Lower lobe of right lung (tissue), 2 donors: Measurements from ENCODE around the gene SMIM43. TPM values are rescaled to one million over a fixed set of nuclear protein-coding genes. Genes with fewer than 3 reads are reported as not detected.

Experiments
- ATAC-seq, 2 donors: fragments of 200-7000 bp; cut with Tn5 transposase; one replicate each; pipeline ENCODE4 v1.9.1; 2020 to 2022; ENCODE audit warnings: mild to moderate bottlenecking in 2 of 2, moderate library complexity in 2 of 2
- DNase-seq: peaks from one replicate; pipeline ENCODE4 v3.0.0-alpha.2; 2020
- H3K27ac ChIP-seq: fragments of 200-600 bp; one replicate; pipeline ENCODE4 v1.8.0; 2022
- H3K27me3 ChIP-seq: fragments of 200-600 bp; one replicate; pipeline ENCODE4 v1.8.0; 2022; ENCODE audit warnings: low read depth
- H3K36me3 ChIP-seq: fragments of 200-600 bp; one replicate; pipeline ENCODE4 v1.8.0; 2022; ENCODE audit warnings: mild to moderate bottlenecking
- H3K4me1 ChIP-seq: fragments of 200-600 bp; one replicate; pipeline ENCODE4 v1.8.0; 2022
- H3K4me3 ChIP-seq: fragments of 200-600 bp; one replicate; pipeline ENCODE4 v1.8.0; 2022; ENCODE audit warnings: mild to moderate bottlenecking
- H3K9me3 ChIP-seq: fragments of 200-600 bp; one replicate; pipeline ENCODE4 v1.8.0; 2022
- intact Hi-C: fragments of 100-400 bp; cut with DNase I; formaldehyde crosslinking; loops from one replicate; pipeline ENCODE4 v1.11.0; 2022
- total RNA-seq: library from RNA; stranded (reverse); fragmentation: NEBNext Ultra II Directional; extraction: Animal tissue kit (Norgen Biotek cat#: 25700); gene quantifications from one replicate; pipeline ENCODE4 v1.2.1, GENCODE V29; 2021
- TF ChIP-seq, protein P1 (sequence below): fragments of 200-600 bp; IDR thresholded peaks from one replicate; pipeline ENCODE4 v1.8.0; 2022; ENCODE audit warnings: antibody characterized with exemption, mild to moderate bottlenecking
- donor health status: DM: no; HTN: yes; CAD: no; lungs with severe emphysema.

SMIM43 gene
- total RNA-seq, 1 donor from 2014 or later, result 0.18 TPM

DNA sequence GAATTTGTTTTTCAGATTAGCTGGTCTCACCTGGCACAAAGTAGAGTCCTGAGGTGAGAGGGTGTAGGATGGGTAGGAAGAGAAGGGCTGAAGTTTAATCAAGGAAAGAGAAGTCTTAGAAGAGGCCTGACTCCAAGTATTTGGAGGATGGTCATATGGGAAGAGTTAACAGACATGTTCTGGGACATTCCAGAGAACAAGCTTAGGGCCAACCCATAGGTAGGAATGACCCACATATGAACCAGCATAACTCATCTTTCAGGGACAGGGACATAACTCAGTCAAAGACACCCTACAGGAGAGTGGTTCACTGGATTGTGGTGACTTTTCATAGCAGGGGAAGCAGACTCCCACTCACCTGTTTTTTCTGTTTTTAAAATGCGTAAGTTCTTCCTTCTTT, 40.3 kb downstream of the SMIM43 start:
- no peaks in the 10 kb centered on the region for H3K27me3 ChIP-seq
- no peaks in the 10 kb centered on the region for H3K9me3 ChIP-seq
- H3K4me1 ChIP-seq, result no peaks in the 10 kb centered on the region
- TF ChIP-seq, protein P1, sequence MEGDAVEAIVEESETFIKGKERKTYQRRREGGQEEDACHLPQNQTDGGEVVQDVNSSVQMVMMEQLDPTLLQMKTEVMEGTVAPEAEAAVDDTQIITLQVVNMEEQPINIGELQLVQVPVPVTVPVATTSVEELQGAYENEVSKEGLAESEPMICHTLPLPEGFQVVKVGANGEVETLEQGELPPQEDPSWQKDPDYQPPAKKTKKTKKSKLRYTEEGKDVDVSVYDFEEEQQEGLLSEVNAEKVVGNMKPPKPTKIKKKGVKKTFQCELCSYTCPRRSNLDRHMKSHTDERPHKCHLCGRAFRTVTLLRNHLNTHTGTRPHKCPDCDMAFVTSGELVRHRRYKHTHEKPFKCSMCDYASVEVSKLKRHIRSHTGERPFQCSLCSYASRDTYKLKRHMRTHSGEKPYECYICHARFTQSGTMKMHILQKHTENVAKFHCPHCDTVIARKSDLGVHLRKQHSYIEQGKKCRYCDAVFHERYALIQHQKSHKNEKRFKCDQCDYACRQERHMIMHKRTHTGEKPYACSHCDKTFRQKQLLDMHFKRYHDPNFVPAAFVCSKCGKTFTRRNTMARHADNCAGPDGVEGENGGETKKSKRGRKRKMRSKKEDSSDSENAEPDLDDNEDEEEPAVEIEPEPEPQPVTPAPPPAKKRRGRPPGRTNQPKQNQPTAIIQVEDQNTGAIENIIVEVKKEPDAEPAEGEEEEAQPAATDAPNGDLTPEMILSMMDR, result no peak
- ATAC-seq (no peak), DNase-seq (no peak)
- H3K4me3 ChIP-seq, result no peak overlapping the region
- H3K36me3 ChIP-seq, result no peaks in the 10 kb centered on the region
- intact Hi-C loops, result no loop called here
- no peak overlapping the region for H3K27ac ChIP-seq

DNA sequence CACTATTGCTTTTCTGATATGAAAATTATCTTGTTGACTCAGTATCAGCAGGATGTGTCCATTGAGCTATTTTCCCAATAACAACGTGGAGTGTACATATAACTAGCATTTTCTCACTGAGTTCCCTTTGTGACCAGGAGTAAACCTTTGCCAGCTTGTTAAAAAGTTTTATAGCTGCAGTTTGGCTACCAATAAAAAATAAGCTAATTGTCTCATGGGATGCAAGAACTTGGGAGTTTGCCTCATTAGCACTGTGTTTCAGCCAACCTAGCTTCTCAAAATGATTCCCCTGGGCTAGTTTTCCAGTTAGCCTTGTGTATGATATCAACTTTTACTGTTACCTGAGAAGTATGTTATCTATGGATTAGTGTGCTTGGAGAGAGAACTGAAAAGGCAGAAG, 43.3 kb downstream of the SMIM43 start:
- H3K9me3 ChIP-seq, result no peaks in the 10 kb centered on the region
- TF ChIP-seq, protein P1, result no peak
- H3K27ac ChIP-seq, result no peak overlapping the region
- intact Hi-C loops, result no loop called here
- no peak for DNase-seq
- peaks cover 9% of the 10 kb centered on the region for H3K4me1 ChIP-seq
- no peaks in the 10 kb centered on the region for H3K27me3 ChIP-seq
- H3K36me3 ChIP-seq, result no peaks in the 10 kb centered on the region
- no peak overlapping the region for H3K4me3 ChIP-seq
- no peak for ATAC-seq

DNA sequence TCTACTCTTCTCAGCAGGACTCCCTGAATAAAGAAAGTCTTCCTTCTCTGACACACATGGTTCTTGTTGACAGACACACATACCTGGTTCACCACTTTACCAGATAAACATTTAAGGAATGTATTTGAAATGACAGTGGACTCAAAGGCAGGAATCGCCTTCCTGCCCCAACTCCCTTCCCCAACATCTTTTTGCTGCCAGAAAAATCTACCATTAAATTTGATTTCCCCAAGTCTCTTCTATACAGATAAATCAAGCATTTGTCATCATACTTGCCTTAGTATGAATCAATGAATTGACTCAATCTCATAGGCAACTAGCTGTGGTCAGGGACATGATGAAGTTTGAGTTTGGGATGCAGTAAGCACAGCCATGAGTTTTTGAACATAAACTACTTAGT, 44.9 kb downstream of the SMIM43 start:
- Histone ChIP-seq H3K27me3 (no peaks in the 10 kb centered on the region), H3K4me3 (no peak overlapping the region), H3K27ac (no peak overlapping the region), H3K4me1 (peaks cover 9% of the 10 kb centered on the region), H3K36me3 (no peaks in the 10 kb centered on the region), H3K9me3 (no peaks in the 10 kb centered on the region)
- no peak for ATAC-seq
- TF ChIP-seq, protein P1, result no peak
- intact Hi-C loops, result no loop called here
- DNase-seq, result no peak

DNA sequence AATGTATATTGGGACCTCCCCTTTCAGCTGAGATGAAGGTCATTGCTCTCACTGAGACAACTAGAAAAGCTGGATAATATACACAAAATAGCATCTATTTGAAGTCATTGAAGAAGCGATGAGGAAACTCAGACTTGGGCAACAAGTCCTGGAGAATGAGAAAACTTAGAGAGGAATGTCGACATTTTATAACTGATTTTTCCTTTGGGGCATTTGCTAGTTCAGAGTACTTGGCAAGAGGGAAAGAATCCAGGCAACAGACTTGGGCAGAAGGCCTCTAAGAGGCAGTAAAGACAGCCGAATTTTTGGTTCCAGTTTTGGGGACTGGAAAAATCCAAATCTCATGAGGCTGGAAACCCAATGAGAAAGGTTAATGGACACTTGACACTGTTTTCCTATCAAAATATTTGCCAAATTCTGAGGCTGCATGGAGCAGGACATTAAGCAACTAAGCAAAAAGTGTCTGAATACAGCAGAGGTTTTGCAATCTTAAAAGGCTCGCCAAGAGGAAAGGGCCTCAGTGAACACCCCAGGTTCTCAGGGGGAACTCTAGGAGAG, 47.2 kb downstream of the SMIM43 start:
- Histone ChIP-seq H3K36me3 (no peaks in the 10 kb centered on the region), H3K9me3 (no peaks in the 10 kb centered on the region), H3K4me1 (peaks cover 9% of the 10 kb centered on the region), H3K27me3 (no peaks in the 10 kb centered on the region), H3K4me3 (no peak overlapping the region), H3K27ac (no peak overlapping the region)
- intact Hi-C loops, result no loop called here
- ATAC-seq (peak; percentile 65 to 76), DNase-seq (no peak)
- TF ChIP-seq, protein P1, result no peak

DNA sequence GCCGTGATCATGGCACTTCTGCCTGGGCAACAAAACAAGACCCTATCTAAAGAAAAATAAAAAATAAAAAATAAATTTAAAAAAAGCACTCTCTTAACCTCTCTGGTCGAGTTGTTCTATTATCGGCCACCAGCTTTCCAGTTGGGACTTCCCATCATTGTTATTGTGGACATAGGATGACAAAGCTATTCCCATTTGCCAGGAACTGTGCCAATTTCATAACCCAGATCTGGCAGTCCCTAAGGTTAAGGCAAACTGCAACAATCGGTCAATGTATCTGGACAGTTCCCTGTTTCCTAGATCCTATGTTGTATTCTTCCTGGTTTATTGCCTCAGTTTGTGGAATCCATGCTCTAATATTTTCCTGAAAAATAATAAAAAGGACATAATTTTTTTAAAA, 50.4 kb downstream of the SMIM43 start:
- H3K36me3 ChIP-seq, result no peaks in the 10 kb centered on the region
- H3K4me1 ChIP-seq, result peaks cover 20% of the 10 kb centered on the region
- no peaks in the 10 kb centered on the region for H3K27me3 ChIP-seq
- no peak for DNase-seq
- intact Hi-C loops, result no loop called here
- H3K27ac ChIP-seq, result no peak overlapping the region
- H3K4me3 ChIP-seq, result no peak overlapping the region
- no peaks in the 10 kb centered on the region for H3K9me3 ChIP-seq
- TF ChIP-seq, protein P1, result no peak
- ATAC-seq, result no peak

DNA sequence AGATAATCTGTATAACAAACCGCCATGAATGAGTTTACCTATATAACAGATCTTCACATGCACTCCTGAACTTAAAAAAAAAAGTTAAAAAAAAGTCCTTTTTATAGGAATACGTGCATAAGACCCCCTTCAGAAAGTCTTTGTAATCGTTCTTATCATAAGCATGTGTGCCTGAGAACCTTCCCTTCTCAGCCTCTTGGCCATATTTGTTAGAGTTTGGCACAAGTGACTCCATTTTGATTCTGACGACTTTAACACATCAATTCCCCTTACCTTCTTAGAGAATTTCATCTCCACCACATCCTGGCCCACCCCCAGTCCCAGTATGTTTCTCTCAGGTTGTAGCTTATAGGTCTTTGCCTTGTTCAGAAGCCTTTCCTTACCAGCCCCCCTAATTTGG, 52.2 kb downstream of the SMIM43 start:
- peaks cover 15% of the 10 kb centered on the region for H3K4me1 ChIP-seq
- TF ChIP-seq, protein P1, result no peak
- H3K9me3 ChIP-seq, result no peaks in the 10 kb centered on the region
- no peaks in the 10 kb centered on the region for H3K27me3 ChIP-seq
- no peak for ATAC-seq
- no peak overlapping the region for H3K4me3 ChIP-seq
- DNase-seq, result no peak
- no peaks in the 10 kb centered on the region for H3K36me3 ChIP-seq
- no peak overlapping the region for H3K27ac ChIP-seq
- intact Hi-C loops, result no loop called here
